Activated CD4-positive, alpha-beta memory T cell treated with anti-CD3 and anti-CD28 coated beads, Interleukin-2, amount 10 ng/mL, durations not matched to agents 7 days and 5 days (primary cell): ENCODE measurements around the gene CLN6. TPM values are rescaled to one million over a fixed set of nuclear protein-coding genes. Genes with fewer than 3 reads are reported as not detected.
A peak's percentile ranks its signal among the peaks of the same experiment; 100 is the strongest.
"Not testable (repeated sequence)": the region's sequence is repeated elsewhere in the genome, so short reads cannot be mapped to it uniquely, and the experiment has no call there.

Experiments
- CTCF ChIA-PET: fragments of 350-600 bp; sonication (Branson Sonifier 250); formaldehyde crosslinking; loops from one replicate; lab custom pipeline; 2021; ENCODE audit warnings: antibody characterized with exemption, inconsistent platforms; lab: Charles Lee
- POLR2A ChIA-PET: fragments of 350-600 bp; sonication (Branson Sonifier 250); formaldehyde crosslinking; loops from one replicate; lab custom pipeline; 2021; ENCODE audit warnings: antibody characterized with exemption; lab: Charles Lee
- DNase-seq: peaks from one replicate; pipeline ENCODE4 v3.0.0-alpha.2; 2020
- H3K27ac Mint-ChIP-seq: one replicate; pipeline ENCODE4 v1.8.0; 2021; ENCODE audit warnings: mild to moderate bottlenecking, mixed read lengths
- H3K27me3 Mint-ChIP-seq: one replicate; pipeline ENCODE4 v1.8.0; 2021; ENCODE audit warnings: mixed read lengths
- H3K36me3 Mint-ChIP-seq: one replicate; pipeline ENCODE4 v1.8.0; 2021; ENCODE audit warnings: low read depth, mixed read lengths
- H3K4me1 Mint-ChIP-seq: one replicate; pipeline ENCODE4 v1.8.0; 2021; ENCODE audit warnings: mixed read lengths
- H3K4me3 Mint-ChIP-seq: one replicate; pipeline ENCODE4 v1.8.0; 2021; ENCODE audit warnings: mild to moderate bottlenecking, mixed read lengths
- H3K9me3 Mint-ChIP-seq: one replicate; pipeline ENCODE4 v1.8.0; 2021; ENCODE audit warnings: mixed read lengths
- total RNA-seq, 2 experiments: library from RNA; stranded (reverse); gene quantifications; one replicate each; pipeline ENCODE4 v1.2.3, GENCODE V29; 2021

CLN6 gene
- total RNA-seq, 2 experiments from 2014 or later = 40.0 to 41.3 TPM

DNA sequence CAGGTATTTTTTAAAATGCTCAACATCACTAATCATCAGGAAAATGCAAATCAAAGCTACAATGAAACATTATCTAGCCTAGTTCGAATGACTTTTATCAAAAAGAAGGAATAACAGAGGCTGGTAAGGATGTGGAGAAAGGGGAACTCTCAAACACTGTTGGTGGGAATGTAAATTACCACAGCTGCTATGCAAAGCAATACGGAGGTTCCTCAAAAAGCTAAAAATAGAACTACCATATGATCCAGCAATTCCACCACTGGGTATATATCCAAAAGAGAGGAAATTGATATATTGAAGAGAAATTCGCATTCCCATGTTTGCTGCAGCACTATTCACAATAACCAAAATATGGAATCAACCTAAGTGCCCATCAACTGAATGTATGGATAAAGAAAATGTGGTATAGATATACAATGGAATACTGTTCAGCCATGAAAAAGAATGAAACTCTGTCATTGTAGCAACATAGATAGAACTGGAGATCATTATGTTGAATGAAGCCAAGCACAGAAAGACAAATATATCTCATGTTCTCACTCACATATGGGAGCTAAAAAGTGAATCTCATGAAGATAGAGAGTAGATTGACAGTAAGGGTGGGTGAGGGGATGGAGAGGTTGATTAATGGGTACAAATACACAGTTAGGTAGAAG, 19.7 kb upstream of the CLN6 start:
- Mint-ChIP-seq H3K9me3 (peaks cover 3% of the 10 kb centered on the region), H3K36me3 (no peaks in the 10 kb centered on the region), H3K4me3 (no peak overlapping the region), H3K4me1 (no peaks in the 10 kb centered on the region), H3K27ac (no peak overlapping the region), H3K27me3 (peaks cover 24% of the 10 kb centered on the region)
- CTCF ChIA-PET = no interaction called here
- POLR2A ChIA-PET = no interaction called here
- DNase-seq = no peak

DNA sequence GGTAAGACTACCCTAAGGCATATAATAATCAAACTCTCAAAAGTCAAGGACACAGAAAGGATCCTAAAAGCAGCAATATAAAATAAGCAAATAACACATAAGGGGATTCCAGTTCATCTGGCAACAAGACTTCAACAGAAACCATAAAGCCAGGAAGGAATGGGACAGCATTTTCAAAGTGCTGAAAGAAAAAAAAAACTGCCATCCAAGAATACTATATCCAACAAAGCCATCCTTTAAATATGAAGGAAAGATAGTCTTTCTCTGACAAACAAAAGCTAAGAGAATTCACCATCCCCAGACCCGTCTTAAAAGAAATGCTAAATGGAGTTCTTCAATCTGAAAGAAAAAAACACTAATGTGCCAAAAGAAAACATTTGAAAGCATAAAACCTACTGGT, 14.7 kb upstream of the CLN6 start:
- DNase-seq = no peak
- ChIA-PET CTCF (interaction anchor here (1.9 kb wide), 1 partner anchor 9 kb away, joined by 7 read pairs; no protein-coding TSS in a partner anchor), POLR2A (no interaction called here)
- no peaks in the 10 kb centered on the region for H3K4me1 Mint-ChIP-seq
- H3K36me3 Mint-ChIP-seq = no peaks in the 10 kb centered on the region
- H3K4me3 Mint-ChIP-seq = no peak overlapping the region
- H3K9me3 Mint-ChIP-seq = peaks cover 8% of the 10 kb centered on the region
- peaks cover 23% of the 10 kb centered on the region for H3K27me3 Mint-ChIP-seq
- H3K27ac Mint-ChIP-seq = no peak overlapping the region

DNA sequence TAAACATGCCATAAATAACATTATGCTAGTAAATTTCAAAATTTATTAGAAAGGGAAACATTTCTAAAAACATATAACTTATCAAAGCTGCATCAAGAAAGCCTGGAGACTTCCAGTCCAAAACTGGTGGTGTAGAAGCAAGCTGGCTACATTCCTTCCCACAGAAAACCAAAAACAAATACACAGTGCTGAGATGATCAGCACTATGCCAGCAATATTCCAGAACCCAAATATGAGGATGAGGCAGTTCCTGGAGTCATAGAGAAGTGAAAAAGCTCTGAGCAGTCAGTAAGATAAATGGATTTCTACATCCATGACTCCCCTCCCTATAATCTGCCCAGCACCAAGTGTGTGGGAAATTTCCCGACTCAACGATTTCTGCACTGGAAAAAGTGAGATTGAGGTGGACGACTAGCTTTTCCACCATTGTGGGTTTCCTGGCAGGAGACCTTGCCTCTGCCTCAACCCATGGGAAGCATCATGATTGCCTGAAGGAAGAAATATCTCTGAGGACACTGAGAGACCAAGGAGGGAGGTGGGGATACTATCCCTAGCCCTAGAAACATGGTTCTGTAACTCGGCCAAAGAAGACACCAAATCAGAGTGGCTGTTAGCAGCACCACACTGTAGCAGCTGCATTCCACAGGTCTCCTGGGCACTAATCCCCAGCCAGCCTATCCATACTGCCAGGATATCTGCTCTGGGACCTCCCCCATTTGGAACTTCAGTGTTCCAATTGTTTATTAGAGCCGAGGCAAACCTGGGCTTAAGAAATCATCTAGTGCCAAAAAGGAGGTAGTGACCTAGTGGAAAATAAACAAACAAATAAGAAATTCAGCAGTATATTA, 11.8 kb upstream of the CLN6 start:
- Mint-ChIP-seq H3K27me3 (peaks cover 7% of the 10 kb centered on the region), H3K4me1 (no peaks in the 10 kb centered on the region), H3K27ac (no peak overlapping the region), H3K36me3 (no peaks in the 10 kb centered on the region), H3K4me3 (no peak overlapping the region), H3K9me3 (peaks cover 8% of the 10 kb centered on the region)
- CTCF ChIA-PET = interaction anchor here (1.1 kb wide), 1 partner anchor 11 kb away, joined by 3 read pairs; no protein-coding TSS in a partner anchor
- POLR2A ChIA-PET = interaction anchor here (1.1 kb wide), 1 partner anchor 36 kb away, joined by 3 read pairs; the partner anchor contains the start of gene FEM1B
- no peak for DNase-seq

DNA sequence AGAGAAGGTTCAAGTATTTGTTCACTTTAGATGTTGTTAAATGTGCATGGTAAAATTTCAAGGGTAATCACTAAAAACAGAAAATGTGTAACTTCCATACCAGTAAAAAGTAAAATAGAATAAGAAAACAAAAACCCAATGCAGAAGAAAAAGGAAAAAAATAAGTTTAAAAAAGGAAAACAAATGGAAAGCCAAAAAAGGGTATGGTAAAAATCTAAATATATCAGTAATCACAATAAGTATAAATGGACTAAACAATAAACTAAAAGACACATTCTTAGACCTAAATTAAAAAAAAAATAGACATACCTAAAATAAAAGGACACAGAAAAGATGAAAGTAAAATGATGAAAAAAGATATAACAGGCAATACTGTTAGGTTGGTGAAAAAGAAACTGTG, 9.5 kb upstream of the CLN6 start:
- Mint-ChIP-seq H3K36me3 (no peaks in the 10 kb centered on the region), H3K27ac (no peak overlapping the region), H3K9me3 (peaks cover 4% of the 10 kb centered on the region), H3K4me3 (no peak overlapping the region), H3K27me3 (peaks cover 7% of the 10 kb centered on the region), H3K4me1 (no peaks in the 10 kb centered on the region)
- ChIA-PET POLR2A (no interaction called here), CTCF (no interaction called here)
- no peak for DNase-seq

DNA sequence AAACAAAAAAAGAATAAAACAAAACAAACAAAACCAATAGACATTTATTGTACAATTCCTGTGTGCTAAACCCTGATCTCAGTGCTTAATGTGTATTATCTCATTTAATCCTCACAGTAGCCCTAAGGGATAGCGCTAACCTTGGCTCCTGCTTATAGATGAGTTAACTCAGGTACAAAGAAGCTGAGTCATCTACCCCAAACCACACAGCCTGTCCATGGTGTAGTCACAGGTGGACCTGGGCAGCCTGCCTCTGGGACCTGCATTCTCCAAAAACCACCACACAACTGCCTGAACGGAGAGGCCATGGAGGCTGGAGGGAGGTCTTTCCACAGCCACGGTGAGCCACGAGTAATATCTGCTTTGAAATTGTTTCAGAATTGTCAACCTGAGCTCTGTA, 5.5 kb upstream of the CLN6 start:
- CTCF ChIA-PET = no interaction called here
- Mint-ChIP-seq H3K4me1 (peaks cover 8% of the 10 kb centered on the region), H3K9me3 (no peaks in the 10 kb centered on the region), H3K4me3 (no peak overlapping the region), H3K36me3 (no peaks in the 10 kb centered on the region), H3K27ac (no peak overlapping the region), H3K27me3 (no peaks in the 10 kb centered on the region)
- no peak for DNase-seq
- POLR2A ChIA-PET = no interaction called here

DNA sequence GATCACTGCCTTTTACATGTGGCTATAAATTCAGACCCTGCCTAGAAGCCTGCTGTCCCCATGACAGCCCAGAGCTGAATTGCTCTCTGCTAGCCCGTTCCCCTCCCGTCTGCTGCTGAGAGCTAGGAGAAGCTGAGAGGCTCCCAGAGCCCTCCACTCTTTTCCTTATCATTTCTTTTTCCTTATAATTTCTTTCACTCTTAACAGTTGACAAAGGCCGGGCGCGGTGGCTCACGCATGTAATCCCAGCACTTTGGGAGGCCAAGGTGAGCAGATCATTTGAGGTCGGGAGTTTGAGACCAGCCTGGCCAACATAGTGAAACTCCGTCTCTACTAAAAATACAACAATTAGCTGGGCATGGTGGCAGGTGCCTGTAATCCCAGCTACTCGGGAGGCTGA, 5.0 kb upstream of the CLN6 start:
- DNase-seq, H3K27me3 Mint-ChIP-seq, POLR2A ChIA-PET, CTCF ChIA-PET, H3K9me3 Mint-ChIP-seq, H3K36me3 Mint-ChIP-seq, H3K27ac Mint-ChIP-seq, H3K4me3 Mint-ChIP-seq: not testable (repeated sequence)
- H3K4me1 Mint-ChIP-seq = peaks cover 10% of the 10 kb centered on the region

DNA sequence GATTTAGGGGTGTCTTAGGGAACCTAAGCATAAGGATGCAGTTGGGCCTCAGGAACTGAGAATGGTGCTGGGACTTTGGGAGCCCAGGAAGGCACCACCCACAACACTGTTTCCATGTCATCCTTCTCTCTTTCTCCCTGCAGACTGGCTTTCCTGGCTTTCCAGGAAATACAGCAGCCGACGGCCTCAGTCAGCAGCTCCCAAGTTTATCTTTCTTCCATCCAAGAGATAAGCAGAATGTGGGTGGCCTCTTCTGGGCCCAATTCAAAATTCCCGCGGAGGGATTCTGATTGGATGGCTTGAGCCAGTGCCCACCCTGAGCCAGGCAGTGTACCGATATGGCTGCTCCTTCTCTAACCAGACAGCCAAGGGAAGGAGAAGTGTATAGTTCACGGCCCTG, 4.5 kb upstream of the CLN6 start:
- ChIA-PET CTCF (no interaction called here), POLR2A (no interaction called here)
- H3K27me3 Mint-ChIP-seq = no peaks in the 10 kb centered on the region
- no peak overlapping the region for H3K27ac Mint-ChIP-seq
- peaks cover 10% of the 10 kb centered on the region for H3K4me1 Mint-ChIP-seq
- DNase-seq = no peak
- H3K4me3 Mint-ChIP-seq = no peak overlapping the region
- H3K36me3 Mint-ChIP-seq = no peaks in the 10 kb centered on the region
- no peaks in the 10 kb centered on the region for H3K9me3 Mint-ChIP-seq

DNA sequence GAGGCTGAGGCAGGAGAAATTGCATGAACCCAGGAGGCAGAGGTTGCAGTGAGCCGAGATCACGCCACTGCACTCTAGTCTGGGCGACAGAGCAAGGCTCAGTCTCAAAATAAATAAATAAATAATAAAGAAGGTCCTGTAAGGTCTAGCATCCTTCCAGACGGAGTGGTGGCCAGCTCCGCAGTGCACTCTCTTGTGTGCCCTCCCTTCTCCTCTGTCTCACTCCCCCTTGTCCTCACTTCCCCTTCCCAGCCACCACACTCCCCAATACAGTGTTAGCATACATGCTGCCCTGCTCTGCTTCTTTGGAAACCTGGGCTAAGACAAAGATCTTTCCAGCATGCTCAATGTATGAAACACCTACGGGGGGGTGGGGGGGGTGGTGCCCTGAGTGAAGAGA, 3.4 kb upstream of the CLN6 start:
- peaks cover 19% of the 10 kb centered on the region for H3K4me1 Mint-ChIP-seq
- H3K36me3 Mint-ChIP-seq = peaks cover 6% of the 10 kb centered on the region
- H3K9me3 Mint-ChIP-seq = no peaks in the 10 kb centered on the region
- ChIA-PET POLR2A (interaction anchor here (5.4 kb wide), 1 partner anchor 45 kb away, joined by 95 read pairs; the partner anchor contains the start of gene FEM1B), CTCF (no interaction called here)
- no peaks in the 10 kb centered on the region for H3K27me3 Mint-ChIP-seq
- no peak overlapping the region for H3K27ac Mint-ChIP-seq
- no peak overlapping the region for H3K4me3 Mint-ChIP-seq
- DNase-seq = no peak

DNA sequence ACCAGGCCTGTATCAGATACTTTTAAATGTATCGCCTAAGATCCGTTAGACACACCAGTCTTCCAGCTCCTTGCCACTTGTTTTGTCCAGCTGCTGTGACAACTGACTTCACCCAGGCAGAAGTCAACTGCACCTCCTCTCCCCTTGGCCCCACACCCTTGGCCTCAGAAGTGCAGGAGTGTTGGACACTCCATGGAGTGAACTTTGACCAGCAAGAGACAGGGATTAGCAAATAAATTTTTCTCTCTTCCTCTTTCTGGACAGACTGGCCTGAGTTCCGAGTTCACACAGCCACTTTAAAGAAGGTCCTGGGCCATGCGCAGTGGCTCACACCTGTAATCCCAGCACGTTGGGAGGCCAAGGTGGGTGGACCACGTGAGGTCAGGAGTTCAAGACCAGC, 2.9 kb upstream of the CLN6 start:
- Mint-ChIP-seq H3K4me1 (peaks cover 24% of the 10 kb centered on the region), H3K27ac (no peak overlapping the region), H3K27me3 (no peaks in the 10 kb centered on the region), H3K36me3 (peaks cover 6% of the 10 kb centered on the region), H3K9me3 (no peaks in the 10 kb centered on the region), H3K4me3 (no peak overlapping the region)
- no peak for DNase-seq
- ChIA-PET CTCF (no interaction called here), POLR2A (interaction anchor here (1.0 to 5.4 kb wide), 2 partner anchors 13 to 46 kb away, joined by 3 to 95 read pairs; partner anchors contain the start of gene FEM1B)

DNA sequence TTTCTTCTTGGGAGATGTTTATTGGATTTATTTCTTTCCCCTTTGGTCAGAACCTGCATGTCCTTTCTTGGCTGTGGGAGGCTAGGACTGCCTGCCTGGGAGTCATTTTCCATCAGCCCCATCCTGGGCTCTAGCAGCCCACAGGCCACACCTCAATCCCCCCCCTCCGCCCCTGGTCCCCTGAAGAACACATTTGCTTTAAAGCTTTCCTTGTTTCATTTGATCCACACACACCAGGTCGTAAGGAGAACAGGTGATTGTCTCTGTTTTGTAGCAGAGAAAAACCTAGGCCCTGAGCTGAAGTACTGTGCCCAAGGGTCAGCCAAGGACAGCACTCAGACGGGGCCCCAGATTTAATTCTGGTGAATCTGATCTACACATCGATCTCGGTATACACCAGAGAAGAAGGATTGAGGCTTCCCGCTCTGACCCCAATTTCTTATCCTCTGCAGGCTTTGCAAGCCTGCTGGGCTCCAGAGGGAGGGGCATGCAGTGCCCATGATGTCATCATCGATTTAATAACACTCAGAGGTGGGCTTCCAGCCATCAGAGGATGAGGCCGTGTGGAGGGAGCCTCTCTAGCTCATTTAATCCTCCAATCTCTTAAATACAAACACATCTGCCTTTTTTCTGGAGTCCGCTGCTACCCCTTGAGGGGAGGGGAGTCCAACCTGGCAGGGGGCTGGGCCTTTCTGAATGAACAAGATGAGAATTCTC, 1.7 kb upstream of the CLN6 start:
- POLR2A ChIA-PET = interaction anchor here (1.0 to 5.4 kb wide), 2 partner anchors 12 to 47 kb away, joined by 3 to 95 read pairs; partner anchors contain the start of gene FEM1B
- peaks cover 31% of the 10 kb centered on the region for H3K4me1 Mint-ChIP-seq
- peak overlapping the region; percentile 38 for H3K4me3 Mint-ChIP-seq
- H3K27ac Mint-ChIP-seq = no peak overlapping the region
- no peaks in the 10 kb centered on the region for H3K9me3 Mint-ChIP-seq
- H3K27me3 Mint-ChIP-seq = no peaks in the 10 kb centered on the region
- peaks cover 6% of the 10 kb centered on the region for H3K36me3 Mint-ChIP-seq
- no peak for DNase-seq
- CTCF ChIA-PET = interaction anchor here (0.6 kb wide), 1 partner anchor 331 kb away, joined by 3 read pairs; no protein-coding TSS in a partner anchor

DNA sequence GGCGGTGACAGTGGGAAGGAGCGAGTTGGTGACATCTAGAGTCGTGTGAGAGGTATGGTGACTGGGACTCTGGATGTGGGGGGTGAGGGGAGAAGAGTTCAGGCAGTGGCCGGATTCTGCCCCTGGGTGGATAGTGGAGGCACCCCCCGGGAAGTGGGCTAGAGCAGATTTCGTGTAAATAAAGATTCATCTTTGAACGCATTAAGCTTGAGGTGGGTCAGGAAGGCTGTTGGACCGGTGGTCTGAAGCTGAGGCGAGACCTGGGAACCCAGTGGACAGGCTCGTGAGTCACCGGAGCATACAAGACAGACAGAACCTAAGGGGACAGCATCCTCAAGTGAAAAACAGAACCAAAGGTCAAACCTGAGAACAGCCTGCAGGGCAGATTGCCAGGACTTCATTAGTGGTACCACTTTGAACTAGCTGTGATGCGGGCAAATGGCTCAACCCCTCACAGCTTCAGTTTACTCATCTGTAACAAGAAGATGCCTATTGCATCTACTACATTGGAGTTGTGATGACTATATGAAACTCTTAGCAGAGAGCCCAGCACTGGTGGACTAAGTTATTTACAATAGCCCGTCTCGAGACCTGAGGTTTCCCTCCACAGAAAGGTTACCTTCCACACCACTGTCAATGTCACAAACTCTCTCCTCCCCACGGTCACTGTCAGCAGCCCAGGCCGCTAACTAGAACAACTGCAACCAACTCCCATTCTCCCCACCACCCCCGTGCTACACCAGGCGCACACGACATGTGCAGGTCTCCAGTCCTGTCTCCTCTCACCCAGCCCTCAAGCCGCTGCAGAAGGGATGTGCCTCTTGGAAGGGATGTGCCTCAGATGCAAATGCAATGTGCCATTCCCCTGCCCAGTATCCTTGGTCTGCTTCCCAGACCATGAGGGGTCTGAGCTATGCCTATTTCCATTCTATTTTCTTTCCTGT, 901 bp upstream of the CLN6 start:
- H3K27ac Mint-ChIP-seq = peak overlapping the region; percentile 29
- no peak for DNase-seq
- H3K4me1 Mint-ChIP-seq = peaks cover 31% of the 10 kb centered on the region
- no peaks in the 10 kb centered on the region for H3K9me3 Mint-ChIP-seq
- peaks cover 6% of the 10 kb centered on the region for H3K36me3 Mint-ChIP-seq
- ChIA-PET CTCF (interaction anchor here (0.8 to 1.0 kb wide), 2 partner anchors 22 to 76 kb away, joined by 3 to 4 read pairs; no protein-coding TSS in a partner anchor), POLR2A (interaction anchor here (0.8 to 5.4 kb wide), 11 partner anchors 12 to 930 kb away, joined by 3 to 95 read pairs (median 6); partner anchors contain the start of genes FEM1B, GLCE, MAP2K5 and PIAS1)
- no peaks in the 10 kb centered on the region for H3K27me3 Mint-ChIP-seq
- H3K4me3 Mint-ChIP-seq = peak overlapping the region; percentile 78

DNA sequence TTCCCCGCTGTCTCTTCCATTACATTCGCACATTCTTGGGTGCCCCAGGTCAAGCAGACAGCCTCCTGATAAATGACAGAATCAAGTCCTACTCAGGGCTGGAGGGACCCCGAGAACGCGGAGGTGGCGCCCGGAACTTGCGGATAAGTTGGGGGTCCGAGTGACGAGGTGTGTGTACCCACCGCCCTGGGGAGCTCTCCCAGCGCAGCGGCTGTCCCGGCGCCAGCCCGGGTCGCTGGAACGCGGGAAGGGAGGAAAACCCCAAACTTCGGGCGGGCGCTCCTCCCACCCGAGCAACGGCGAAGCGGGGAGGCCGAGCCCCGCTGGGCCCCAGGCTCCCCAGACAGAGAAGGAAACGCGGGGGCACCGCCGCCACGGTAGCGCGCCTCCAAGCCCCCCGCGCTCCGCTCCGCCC, 550 bp downstream of the CLN6 start:
- Mint-ChIP-seq H3K4me3 (peak overlapping the region; percentile 93), H3K4me1 (peaks cover 41% of the 10 kb centered on the region), H3K9me3 (no peaks in the 10 kb centered on the region), H3K27ac (peak overlapping the region; percentile 74), H3K36me3 (peaks cover 12% of the 10 kb centered on the region), H3K27me3 (no peaks in the 10 kb centered on the region)
- ChIA-PET POLR2A (interaction anchor here (1.2 to 5.4 kb wide), 11 partner anchors 10 to 686 kb away, joined by 3 to 95 read pairs (median 8); partner anchors contain the start of genes FEM1B, MAP2K5 and PIAS1), CTCF (interaction anchor here (0.6 to 1.0 kb wide), 2 partner anchors 48 to 160 kb away, joined by 3 to 4 read pairs; partner anchors contain the start of gene FEM1B)
- DNase-seq = no peak
